Measurements from ENCODE around the gene GALNT14. TPM values are rescaled to one million over a fixed set of nuclear protein-coding genes. Genes with fewer than 3 reads are reported as not detected.
A peak's percentile ranks its signal among the peaks of the same experiment; 100 is the strongest.
"Not testable (repeated sequence)": the region's sequence is repeated elsewhere in the genome, so short reads cannot be mapped to it uniquely, and the experiment has no call there.

The GALNT14 gene
- total RNA-seq, 1 experiment from 2014 or later = 6.0 TPM

DNA sequence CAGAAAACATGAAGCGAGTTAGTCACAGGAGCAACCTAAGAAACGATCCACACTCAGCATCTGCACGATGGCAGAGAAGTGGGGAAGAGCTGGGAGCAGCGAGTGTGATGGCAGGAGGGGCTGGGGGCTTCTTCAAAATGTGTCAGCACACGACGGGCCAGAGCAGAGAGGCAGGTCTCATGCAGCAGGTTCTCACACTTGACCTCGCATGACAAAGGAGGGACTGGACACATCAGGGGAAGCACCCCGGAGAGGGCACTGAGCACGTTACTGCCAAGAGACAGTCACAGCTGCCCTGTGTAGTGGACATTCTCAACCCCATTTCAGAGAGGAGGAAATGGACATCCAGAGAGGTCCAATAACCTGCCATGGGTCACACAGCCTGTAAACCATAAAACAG lies 226.9 kb downstream of the GALNT14 start (continued):
- no peak for TF ChIP-seq ZNF263 (CRISPR knock-in tag; IDR thresholded peaks at IDR 0.05; ENCODE audit: low read depth)
- TF ChIP-seq, protein P1, sequence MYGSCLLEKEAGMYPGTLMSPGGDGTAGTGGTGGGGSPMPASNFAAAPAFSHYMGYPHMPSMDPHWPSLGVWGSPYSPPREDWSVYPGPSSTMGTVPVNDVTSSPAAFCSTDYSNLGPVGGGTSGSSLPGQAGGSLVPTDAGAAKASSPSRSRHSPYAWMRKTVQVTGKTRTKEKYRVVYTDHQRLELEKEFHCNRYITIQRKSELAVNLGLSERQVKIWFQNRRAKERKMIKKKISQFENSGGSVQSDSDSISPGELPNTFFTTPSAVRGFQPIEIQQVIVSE (CRISPR knock-in tag; IDR thresholded peaks at IDR 0.05; ENCODE audit: borderline replicate concordance) = no peak
- TF ChIP-seq, protein P2, sequence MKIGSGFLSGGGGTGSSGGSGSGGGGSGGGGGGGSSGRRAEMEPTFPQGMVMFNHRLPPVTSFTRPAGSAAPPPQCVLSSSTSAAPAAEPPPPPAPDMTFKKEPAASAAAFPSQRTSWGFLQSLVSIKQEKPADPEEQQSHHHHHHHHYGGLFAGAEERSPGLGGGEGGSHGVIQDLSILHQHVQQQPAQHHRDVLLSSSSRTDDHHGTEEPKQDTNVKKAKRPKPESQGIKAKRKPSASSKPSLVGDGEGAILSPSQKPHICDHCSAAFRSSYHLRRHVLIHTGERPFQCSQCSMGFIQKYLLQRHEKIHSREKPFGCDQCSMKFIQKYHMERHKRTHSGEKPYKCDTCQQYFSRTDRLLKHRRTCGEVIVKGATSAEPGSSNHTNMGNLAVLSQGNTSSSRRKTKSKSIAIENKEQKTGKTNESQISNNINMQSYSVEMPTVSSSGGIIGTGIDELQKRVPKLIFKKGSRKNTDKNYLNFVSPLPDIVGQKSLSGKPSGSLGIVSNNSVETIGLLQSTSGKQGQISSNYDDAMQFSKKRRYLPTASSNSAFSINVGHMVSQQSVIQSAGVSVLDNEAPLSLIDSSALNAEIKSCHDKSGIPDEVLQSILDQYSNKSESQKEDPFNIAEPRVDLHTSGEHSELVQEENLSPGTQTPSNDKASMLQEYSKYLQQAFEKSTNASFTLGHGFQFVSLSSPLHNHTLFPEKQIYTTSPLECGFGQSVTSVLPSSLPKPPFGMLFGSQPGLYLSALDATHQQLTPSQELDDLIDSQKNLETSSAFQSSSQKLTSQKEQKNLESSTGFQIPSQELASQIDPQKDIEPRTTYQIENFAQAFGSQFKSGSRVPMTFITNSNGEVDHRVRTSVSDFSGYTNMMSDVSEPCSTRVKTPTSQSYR (CRISPR knock-in tag; IDR thresholded peaks at IDR 0.05) = no peak
- TF ChIP-seq, protein P3, sequence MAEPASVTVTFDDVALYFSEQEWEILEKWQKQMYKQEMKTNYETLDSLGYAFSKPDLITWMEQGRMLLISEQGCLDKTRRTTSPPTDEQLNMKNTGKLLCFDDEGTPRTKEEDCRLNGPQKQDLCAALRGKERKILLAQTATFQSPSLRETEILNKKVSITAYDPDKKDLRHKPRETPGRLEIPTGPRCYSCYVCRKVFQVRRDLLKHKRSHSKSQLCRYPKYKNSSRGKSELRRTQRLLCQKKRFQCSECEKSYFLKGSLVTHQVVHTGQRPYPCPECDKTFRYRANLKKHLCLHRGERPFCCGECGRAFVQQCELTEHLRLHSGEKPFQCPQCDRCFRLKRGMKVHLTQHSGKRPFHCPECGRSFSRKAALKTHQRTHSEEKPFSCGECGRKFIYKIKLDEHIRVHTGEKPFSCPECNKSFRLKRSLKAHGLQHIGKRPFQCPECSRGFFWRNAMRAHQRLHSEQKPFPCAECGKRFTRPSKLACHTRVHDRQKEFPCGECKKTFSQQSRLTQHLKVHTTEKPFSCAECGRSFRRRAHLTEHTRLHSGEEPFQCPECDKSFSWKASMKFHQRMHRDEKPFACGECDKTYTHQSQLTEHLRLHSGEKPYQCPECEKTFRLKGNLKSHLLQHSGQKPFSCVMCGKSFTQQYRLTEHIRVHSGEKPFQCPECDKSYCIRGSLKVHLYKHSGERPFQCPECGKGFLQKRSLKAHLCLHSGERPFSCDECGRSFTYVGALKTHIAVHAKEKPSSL (CRISPR knock-in tag; conservative IDR thresholded peaks at IDR 0.05) = no peak
- no peak for TF ChIP-seq EMX1 (CRISPR knock-in tag; IDR thresholded peaks at IDR 0.05)

DNA sequence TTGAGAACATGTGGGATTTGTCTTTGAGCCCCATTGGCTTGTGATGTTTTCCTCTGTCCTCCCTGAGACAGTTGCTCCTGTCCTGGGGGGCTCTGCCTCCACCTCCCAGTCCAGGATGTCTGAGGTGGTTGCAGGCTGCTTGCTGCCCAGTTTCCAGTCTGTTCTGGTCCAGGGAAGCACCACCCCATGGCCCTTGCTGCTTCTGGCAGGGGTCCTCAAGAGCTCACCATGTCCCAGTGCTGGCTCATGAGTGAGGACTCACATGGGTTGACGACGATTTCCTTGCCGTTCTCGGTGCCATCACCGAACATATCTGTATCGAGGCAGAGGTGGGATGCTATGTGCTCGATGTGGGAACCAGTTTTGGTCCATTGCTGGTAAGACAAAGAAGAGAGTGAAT lies 227.6 kb downstream of the GALNT14 start:
- H3K4me3 Mint-ChIP-seq = no peak overlapping the region
- H3K27me3 Mint-ChIP-seq (ENCODE audit: low read depth) = no peaks in the 10 kb centered on the region
- H3K9me3 Mint-ChIP-seq = peaks cover 9% of the 10 kb centered on the region
- H3K36me3 Mint-ChIP-seq = peaks cover 24% of the 10 kb centered on the region
- ATAC-seq = no peak
- DNase-seq (ENCODE audit: low spot score) = no peak
- TF ChIP-seq, protein P4, sequence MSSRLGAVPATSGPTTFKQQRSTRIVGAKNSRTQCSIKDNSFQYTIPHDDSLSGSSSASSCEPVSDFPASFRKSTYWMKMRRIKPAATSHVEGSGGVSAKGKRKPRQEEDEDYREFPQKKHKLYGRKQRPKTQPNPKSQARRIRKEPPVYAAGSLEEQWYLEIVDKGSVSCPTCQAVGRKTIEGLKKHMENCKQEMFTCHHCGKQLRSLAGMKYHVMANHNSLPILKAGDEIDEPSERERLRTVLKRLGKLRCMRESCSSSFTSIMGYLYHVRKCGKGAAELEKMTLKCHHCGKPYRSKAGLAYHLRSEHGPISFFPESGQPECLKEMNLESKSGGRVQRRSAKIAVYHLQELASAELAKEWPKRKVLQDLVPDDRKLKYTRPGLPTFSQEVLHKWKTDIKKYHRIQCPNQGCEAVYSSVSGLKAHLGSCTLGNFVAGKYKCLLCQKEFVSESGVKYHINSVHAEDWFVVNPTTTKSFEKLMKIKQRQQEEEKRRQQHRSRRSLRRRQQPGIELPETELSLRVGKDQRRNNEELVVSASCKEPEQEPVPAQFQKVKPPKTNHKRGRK (CRISPR knock-in tag; IDR thresholded peaks at IDR 0.05; ENCODE audit: borderline replicate concordance) = no peak
- TF ChIP-seq, protein P5, sequence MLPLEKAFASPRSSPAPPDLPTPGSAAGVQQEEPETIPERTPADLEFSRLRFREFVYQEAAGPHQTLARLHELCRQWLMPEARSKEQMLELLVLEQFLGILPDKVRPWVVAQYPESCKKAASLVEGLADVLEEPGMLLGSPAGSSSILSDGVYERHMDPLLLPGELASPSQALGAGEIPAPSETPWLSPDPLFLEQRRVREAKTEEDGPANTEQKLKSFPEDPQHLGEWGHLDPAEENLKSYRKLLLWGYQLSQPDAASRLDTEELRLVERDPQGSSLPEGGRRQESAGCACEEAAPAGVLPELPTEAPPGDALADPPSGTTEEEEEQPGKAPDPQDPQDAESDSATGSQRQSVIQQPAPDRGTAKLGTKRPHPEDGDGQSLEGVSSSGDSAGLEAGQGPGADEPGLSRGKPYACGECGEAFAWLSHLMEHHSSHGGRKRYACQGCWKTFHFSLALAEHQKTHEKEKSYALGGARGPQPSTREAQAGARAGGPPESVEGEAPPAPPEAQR (CRISPR knock-in tag; IDR thresholded peaks at IDR 0.05) = no peak
- TF ChIP-seq, protein P6, sequence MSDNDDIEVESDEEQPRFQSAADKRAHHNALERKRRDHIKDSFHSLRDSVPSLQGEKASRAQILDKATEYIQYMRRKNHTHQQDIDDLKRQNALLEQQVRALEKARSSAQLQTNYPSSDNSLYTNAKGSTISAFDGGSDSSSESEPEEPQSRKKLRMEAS (CRISPR knock-in tag; IDR thresholded peaks at IDR 0.05) = no peak
- TF ChIP-seq HMGA2 (CRISPR knock-in tag; IDR thresholded peaks at IDR 0.05) (no peak), CREM (CRISPR knock-in tag; IDR thresholded peaks at IDR 0.05) (no peak), CBFB (CRISPR knock-in tag; IDR thresholded peaks at IDR 0.05; ENCODE audit: low read depth) (no peak), TEAD1 (CRISPR knock-in tag; IDR thresholded peaks at IDR 0.05) (no peak), NFE2L1 (CRISPR knock-in tag; IDR thresholded peaks at IDR 0.05) (no peak), TP53 (CRISPR knock-in tag; IDR thresholded peaks at IDR 0.05) (no peak), NR2C2 (CRISPR knock-in tag; IDR thresholded peaks at IDR 0.05) (no peak)
- TF ChIP-seq, protein P7, sequence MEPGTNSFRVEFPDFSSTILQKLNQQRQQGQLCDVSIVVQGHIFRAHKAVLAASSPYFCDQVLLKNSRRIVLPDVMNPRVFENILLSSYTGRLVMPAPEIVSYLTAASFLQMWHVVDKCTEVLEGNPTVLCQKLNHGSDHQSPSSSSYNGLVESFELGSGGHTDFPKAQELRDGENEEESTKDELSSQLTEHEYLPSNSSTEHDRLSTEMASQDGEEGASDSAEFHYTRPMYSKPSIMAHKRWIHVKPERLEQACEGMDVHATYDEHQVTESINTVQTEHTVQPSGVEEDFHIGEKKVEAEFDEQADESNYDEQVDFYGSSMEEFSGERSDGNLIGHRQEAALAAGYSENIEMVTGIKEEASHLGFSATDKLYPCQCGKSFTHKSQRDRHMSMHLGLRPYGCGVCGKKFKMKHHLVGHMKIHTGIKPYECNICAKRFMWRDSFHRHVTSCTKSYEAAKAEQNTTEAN (CRISPR knock-in tag; IDR thresholded peaks at IDR 0.05) = no peak
- POLR2A ChIA-PET = no interaction called here
- CTCF ChIA-PET = no interaction called here
- peaks cover 6% of the 10 kb centered on the region for H3K4me1 Mint-ChIP-seq
- no peak overlapping the region for H3K27ac Mint-ChIP-seq

DNA sequence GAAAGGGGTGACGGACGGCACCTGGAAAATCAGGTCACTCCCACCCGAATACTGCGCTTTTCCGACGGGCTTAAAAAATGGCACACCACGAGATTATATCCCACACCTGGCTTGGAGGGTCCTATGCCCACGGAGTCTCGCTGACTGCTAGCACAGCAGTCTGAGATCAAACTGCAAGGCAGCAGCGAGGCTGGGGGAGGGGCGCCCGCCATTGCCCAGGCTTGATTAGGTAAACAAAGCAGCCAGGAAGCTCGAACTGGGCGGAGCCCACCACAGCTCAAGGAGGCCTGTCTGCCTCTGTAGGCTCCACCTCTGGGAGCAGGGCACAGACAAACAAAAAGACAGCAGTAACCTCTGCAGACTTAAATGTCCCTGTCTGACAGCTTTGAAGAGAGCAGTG lies 233.8 kb downstream of the GALNT14 start:
- peaks cover 14% of the 10 kb centered on the region for H3K9me3 Mint-ChIP-seq
- peak overlapping the region; percentile 55 for H3K4me3 Mint-ChIP-seq
- H3K27me3 Mint-ChIP-seq (ENCODE audit: low read depth); ATAC-seq; DNase-seq (ENCODE audit: low spot score); POLR2A ChIA-PET: not testable (repeated sequence)
- CTCF ChIA-PET = interaction anchor here (0.9 kb wide), 1 partner anchor 193 kb away, joined by 3 read pairs; no protein-coding TSS in a partner anchor
- H3K4me1 Mint-ChIP-seq = peaks cover 17% of the 10 kb centered on the region
- H3K27ac Mint-ChIP-seq = peak overlapping the region; percentile 53; the same call in 1 of the 2 replicates
- H3K36me3 Mint-ChIP-seq = peaks cover 15% of the 10 kb centered on the region
